ENCODE measurements around the gene ABHD16A. TPM values are rescaled to one million over a fixed set of nuclear protein-coding genes. Genes with fewer than 3 reads are reported as not detected.

The ABHD16A gene
- total and polyA plus RNA-seq, 2 donors (not counting 3 experiments of a cell fraction or from before 2014, with no cell fraction given) = 48.9 to 60.3 TPM

- intact Hi-C loops (cut with micrococcal nuclease) = no loop called here
- Histone ChIP-seq H3K9me3 (replicated peaks; ENCODE audit: control insufficient read depth, insufficient read depth, low read length) (no peaks in the 10 kb centered on the region), H3K9ac (replicated peaks; ENCODE audit: extremely low read depth, insufficient read depth, low read length) (no peak overlapping the region), H3K27ac (ENCODE audit: insufficient read depth, low read depth, low read length) (no peak overlapping the region), H4K20me1 (replicated peaks; ENCODE audit: control insufficient read depth, extremely low read depth, insufficient read depth, low read length) (no peaks in the 10 kb centered on the region), H3K9me1 (replicated peaks; ENCODE audit: control insufficient read depth, extremely low read depth, insufficient read depth, low read length) (no peaks in the 10 kb centered on the region), H3K4me3 (replicated peaks in 1 of 3; ENCODE audit: insufficient read depth in 1 of 3, low read depth in 1 of 3, low read length in 3 of 3) (no peak overlapping the region), H3K27me3 (ENCODE audit: control insufficient read depth in 2 of 2, insufficient read depth in 2 of 2, low read length in 2 of 2) (no peaks in the 10 kb centered on the region), H3K4me1 (ENCODE audit: control insufficient read depth, extremely low read depth, insufficient read depth, low read length) (peaks cover 10% of the 10 kb centered on the region), H2AFZ (ENCODE audit: low read depth, low read length) (no peak overlapping the region), H3K79me2 (ENCODE audit: control insufficient read depth, insufficient read depth, low read length) (no peaks in the 10 kb centered on the region), H3K4me2 (ENCODE audit: insufficient read depth, low read length) (no peak overlapping the region), H3K36me3 (ENCODE audit: control insufficient read depth in 2 of 2, extremely low read depth in 1 of 2, insufficient read depth in 2 of 2, low read length in 2 of 2) (peaks cover 0 to 34% of the 10 kb centered on the region in 2 experiments)
- CTCF ChIA-PET = interaction anchor here (1.0 to 2.1 kb wide), 2 partner anchors 14 to 142 kb away, joined by 3 to 5 read pairs; no protein-coding TSS in a partner anchor
- no peak for FAIRE-seq
- dilution Hi-C loops (cut with MboI; ENCODE audit: extremely low pct_ligation_motif_present, low sequenced_read_pairs) = no loop called here
- POLR2A ChIA-PET = no interaction called here
- DNase-seq (ENCODE audit: low read depth, low spot score) = no peak
- no TSS peak for BruUV-seq (replicated peaks)
- TF ChIP-seq EZH2 (IDR thresholded peaks at IDR 0.05; ENCODE audit: borderline replicate concordance, low read depth, low read length, severe bottlenecking) (no peak), FOS (IDR thresholded peaks at IDR 0.05; ENCODE audit: borderline replicate concordance, insufficient read depth, low read length) (no peak), JUN (IDR thresholded peaks at IDR 0.05; ENCODE audit: borderline replicate concordance, insufficient read depth, insufficient read length, low read depth) (no peak), POLR2A (IDR thresholded peaks at IDR 0.05; ENCODE audit: low read depth, low read length) (no peak), MYC (IDR thresholded peaks at IDR 0.05; ENCODE audit: low read depth, low read length) (no peak), POLR2AphosphoS5 (IDR thresholded peaks at IDR 0.05; ENCODE audit: insufficient read depth, low read depth, low read length) (no peak), CTCF (IDR thresholded peaks at IDR 0.05; ENCODE audit: extremely low read depth in 1 of 2, insufficient read depth in 1 of 2, low read depth in 1 of 2, low read length in 2 of 2) (no peak), MAX (IDR thresholded peaks at IDR 0.05; ENCODE audit: insufficient read depth, insufficient read length) (no peak), GATA2 (IDR thresholded peaks at IDR 0.05; ENCODE audit: insufficient read depth, insufficient read length, low read depth, low read length) (no peak)
Measured at GRCh38 chr6:31687321-31687720, 15.8 kb downstream of the ABHD16A start.
